IPS DF 6.9 (cell line): ENCODE results near the gene NRXN3.

Experiments used
- DNase-seq: peaks from one replicate; pipeline ENCODE4 v3.0.0-alpha.2; 2013; ENCODE audit warnings: low read depth, low spot score
- H3K27ac ChIP-seq: one replicate; pipeline ENCODE4 v1.5.1; 2013; ENCODE audit warnings: low read length, control low read depth
- H3K27me3 ChIP-seq: 2 replicates; pipeline ENCODE4 v1.6.1; 2013; ENCODE audit warnings: mild to moderate bottlenecking, low read length; ENCODE audit not compliant: control insufficient read depth, insufficient read depth
- H3K36me3 ChIP-seq: 2 replicates; pipeline ENCODE4 v1.6.1; 2013; ENCODE audit warnings: low read length; ENCODE audit not compliant: control insufficient read depth, insufficient read depth
- H3K4me1 ChIP-seq: 2 replicates; pipeline ENCODE4 v1.6.1; 2013; ENCODE audit warnings: low read length; ENCODE audit not compliant: control insufficient read depth, insufficient read depth
- H3K4me3 ChIP-seq: 2 replicates; pipeline ENCODE4 v1.5.1; 2013; ENCODE audit warnings: mild to moderate bottlenecking, low read length
- H3K9me3 ChIP-seq: 2 replicates; pipeline ENCODE4 v1.6.1; 2013; ENCODE audit warnings: low read length, inconsistent platforms; ENCODE audit not compliant: control insufficient read depth, insufficient read depth
- WGBS: extraction: QIAGEN DNeasy Blood & Tissue Kit; methylation state at CpG from one replicate; pipeline ENCODE4 v1.1.7; 2013; ENCODE audit warnings: mixed read lengths, missing lambda C conversion rate; ENCODE audit not compliant: insufficient read length, insufficient coverage; 5-methylcytosine and 5-hydroxymethylcytosine counted together

NRXN3 gene

GRCh38 chr14:78173346-78174035 is 3.3 kb downstream of the NRXN3 start:
- no CpG with 5 or more reads among the region's 21 CpGs for WGBS
- Histone ChIP-seq H3K9me3 (no peaks in the 10 kb centered on the region), H3K27ac (no peak overlapping the region), H3K27me3 (no peaks in the 10 kb centered on the region), H3K36me3 (no peaks in the 10 kb centered on the region), H3K4me3 (no peak overlapping the region), H3K4me1 (no peaks in the 10 kb centered on the region)
- no peak for DNase-seq

GRCh38 chr14:78175412-78175811 is 5.2 kb downstream of the NRXN3 start:
- H3K4me3 ChIP-seq: no peak overlapping the region
- DNase-seq: no peak
- no CpG with 5 or more reads among the region's 9 CpGs for WGBS
- H3K36me3 ChIP-seq: no peaks in the 10 kb centered on the region
- no peaks in the 10 kb centered on the region for H3K27me3 ChIP-seq
- no peaks in the 10 kb centered on the region for H3K9me3 ChIP-seq
- no peaks in the 10 kb centered on the region for H3K4me1 ChIP-seq
- H3K27ac ChIP-seq: no peak overlapping the region

- DNase-seq: no peak
- Histone ChIP-seq H3K9me3 (no peaks in the 10 kb centered on the region), H3K27me3 (no peaks in the 10 kb centered on the region), H3K27ac (no peak overlapping the region), H3K4me3 (no peak overlapping the region), H3K36me3 (no peaks in the 10 kb centered on the region), H3K4me1 (no peaks in the 10 kb centered on the region)
- no CpG with 5 or more reads among the region's 3 CpGs for WGBS
Measured at GRCh38 chr14:78178071-78178470, 7.9 kb downstream of the NRXN3 start.

GRCh38 chr14:78178971-78179370 is 8.8 kb downstream of the NRXN3 start:
- Histone ChIP-seq H3K4me1 (no peaks in the 10 kb centered on the region), H3K27me3 (no peaks in the 10 kb centered on the region), H3K9me3 (no peaks in the 10 kb centered on the region), H3K27ac (no peak overlapping the region), H3K4me3 (no peak overlapping the region), H3K36me3 (no peaks in the 10 kb centered on the region)
- DNase-seq: no peak
- no CpG with 5 or more reads among the region's 3 CpGs for WGBS

DNA sequence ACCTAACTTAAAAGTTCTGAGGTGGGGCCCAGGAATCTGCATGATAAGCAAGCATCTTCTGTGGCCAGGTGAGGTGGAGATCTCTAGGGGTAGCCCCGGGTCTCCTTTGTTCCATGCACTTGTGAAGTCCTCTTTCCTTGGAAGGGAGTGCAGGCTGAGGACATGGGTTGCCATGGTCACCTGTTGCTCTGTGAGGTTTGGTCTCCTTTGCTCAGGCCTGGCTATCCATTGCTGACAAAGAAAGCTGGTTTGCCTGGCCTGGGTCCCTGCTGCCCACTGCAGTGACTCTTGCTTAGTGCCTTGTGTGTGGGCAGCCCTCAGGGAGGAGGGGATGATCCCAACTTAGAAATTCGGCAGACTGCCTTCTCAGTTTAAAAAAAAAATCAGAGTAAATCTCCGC is 11.1 kb downstream of the NRXN3 start:
- WGBS: no CpG with 5 or more reads among the region's 3 CpGs

GRCh38 chr14:78182722-78183121 is 12.5 kb downstream of the NRXN3 start:
- Histone ChIP-seq H3K9me3 (no peaks in the 10 kb centered on the region), H3K27ac (no peak overlapping the region), H3K4me3 (no peak overlapping the region), H3K4me1 (no peaks in the 10 kb centered on the region), H3K27me3 (no peaks in the 10 kb centered on the region), H3K36me3 (no peaks in the 10 kb centered on the region)
- no peak for DNase-seq
- WGBS: no CpG with 5 or more reads among the region's 7 CpGs

More for the DNA sequence above, 11.1 kb downstream of the NRXN3 start:
- H3K27ac ChIP-seq: no peak overlapping the region
- no peaks in the 10 kb centered on the region for H3K9me3 ChIP-seq
- no peak for DNase-seq
- no peaks in the 10 kb centered on the region for H3K4me1 ChIP-seq
- no peak overlapping the region for H3K4me3 ChIP-seq
- H3K36me3 ChIP-seq: no peaks in the 10 kb centered on the region
- no peaks in the 10 kb centered on the region for H3K27me3 ChIP-seq

DNA sequence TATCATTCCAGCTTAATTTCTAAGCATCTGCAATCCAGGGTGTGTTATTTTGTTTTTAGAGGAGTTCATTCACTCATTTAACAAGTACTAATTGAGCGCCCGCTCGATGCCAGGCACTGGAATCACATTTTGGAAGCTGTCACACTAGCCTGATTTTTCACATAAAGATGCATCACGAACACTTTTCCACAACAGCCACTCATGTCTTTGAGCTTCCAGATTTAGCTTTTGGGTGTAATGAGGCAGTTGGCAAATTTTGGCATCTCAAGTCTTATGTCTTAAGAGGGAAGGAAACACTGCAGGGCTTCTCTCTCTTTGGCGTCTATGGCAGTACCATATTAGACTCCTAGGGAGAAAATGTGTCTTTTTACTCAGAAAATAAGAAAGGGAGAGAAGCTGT is 14.0 kb downstream of the NRXN3 start:
- Histone ChIP-seq H3K4me3 (no peak overlapping the region), H3K36me3 (no peaks in the 10 kb centered on the region), H3K9me3 (no peaks in the 10 kb centered on the region), H3K27ac (no peak overlapping the region), H3K4me1 (no peaks in the 10 kb centered on the region), H3K27me3 (no peaks in the 10 kb centered on the region)
- no peak for DNase-seq
- no CpG with 5 or more reads among the region's 5 CpGs for WGBS

- no peak for DNase-seq
- WGBS: no CpG with 5 or more reads among the region's 6 CpGs
- H3K36me3 ChIP-seq: no peaks in the 10 kb centered on the region
- no peaks in the 10 kb centered on the region for H3K9me3 ChIP-seq
- H3K27me3 ChIP-seq: no peaks in the 10 kb centered on the region
- no peak overlapping the region for H3K27ac ChIP-seq
- H3K4me3 ChIP-seq: no peak overlapping the region
- no peaks in the 10 kb centered on the region for H3K4me1 ChIP-seq
Measured at GRCh38 chr14:78186277-78186676, 16.1 kb downstream of the NRXN3 start.

DNA sequence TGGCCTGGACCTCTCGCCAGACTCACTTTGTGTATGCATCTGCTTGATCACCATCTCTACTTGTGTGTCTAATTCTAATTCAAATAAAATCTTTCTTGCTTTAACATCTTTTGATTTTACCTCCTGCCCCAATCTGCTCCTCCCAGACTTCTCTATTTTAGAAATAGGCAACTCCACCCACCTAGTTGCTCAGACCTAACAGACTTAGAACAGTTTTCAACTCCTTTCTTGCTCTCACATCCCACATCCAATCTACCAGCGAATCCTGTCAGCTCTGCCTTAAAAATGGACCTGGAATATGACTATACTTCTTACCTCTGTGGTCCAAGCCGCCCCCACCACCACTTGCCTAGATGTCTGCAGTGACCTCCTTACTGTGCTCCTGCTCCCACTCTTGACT is 18.7 kb downstream of the NRXN3 start:
- Histone ChIP-seq H3K4me3 (no peak overlapping the region), H3K9me3 (no peaks in the 10 kb centered on the region), H3K36me3 (no peaks in the 10 kb centered on the region), H3K4me1 (no peaks in the 10 kb centered on the region), H3K27ac (no peak overlapping the region), H3K27me3 (no peaks in the 10 kb centered on the region)
- DNase-seq: no peak
- WGBS: no CpG with 5 or more reads among the region's 3 CpGs

DNA sequence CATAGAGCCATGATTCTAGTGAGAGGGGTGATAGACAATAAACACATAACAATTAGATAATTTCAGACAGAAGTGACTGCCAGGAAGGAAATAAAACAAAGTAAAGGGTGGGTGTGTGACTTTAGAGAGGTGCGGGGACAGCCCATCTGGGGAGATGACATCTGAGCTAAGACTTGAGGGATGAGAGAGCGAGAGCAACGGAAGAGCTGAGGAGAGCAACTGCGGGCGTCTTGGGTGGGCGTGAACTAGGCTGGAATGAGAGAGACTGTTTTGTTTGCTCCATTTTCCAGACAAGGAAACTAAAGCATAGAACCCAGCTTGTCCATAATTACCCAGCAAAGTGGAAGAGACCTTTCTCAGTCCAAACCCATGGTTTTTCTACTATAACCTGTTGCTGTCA is 25.3 kb downstream of the NRXN3 start:
- DNase-seq: no peak
- no CpG with 5 or more reads among the region's 6 CpGs for WGBS

GRCh38 chr14:78196323-78196722 is 26.1 kb downstream of the NRXN3 start:
- no peak overlapping the region for H3K27ac ChIP-seq
- H3K27me3 ChIP-seq: no peaks in the 10 kb centered on the region
- WGBS: no CpG with 5 or more reads among the region's 2 CpGs
- no peaks in the 10 kb centered on the region for H3K4me1 ChIP-seq
- no peaks in the 10 kb centered on the region for H3K36me3 ChIP-seq
- H3K4me3 ChIP-seq: no peak overlapping the region
- H3K9me3 ChIP-seq: no peaks in the 10 kb centered on the region
- no peak for DNase-seq

More for the DNA sequence above, 25.3 kb downstream of the NRXN3 start:
- Histone ChIP-seq H3K36me3 (no peaks in the 10 kb centered on the region), H3K9me3 (no peaks in the 10 kb centered on the region), H3K27ac (no peak overlapping the region), H3K4me3 (no peak overlapping the region), H3K27me3 (no peaks in the 10 kb centered on the region), H3K4me1 (no peaks in the 10 kb centered on the region)
